ENCODE data around the gene CFAP119. TPM values are rescaled to one million over a fixed set of nuclear protein-coding genes. Genes with fewer than 3 reads are reported as not detected.

The CFAP119 gene
- total RNA-seq, 1 donor from 2014 or later, result 2.2 TPM

DNA sequence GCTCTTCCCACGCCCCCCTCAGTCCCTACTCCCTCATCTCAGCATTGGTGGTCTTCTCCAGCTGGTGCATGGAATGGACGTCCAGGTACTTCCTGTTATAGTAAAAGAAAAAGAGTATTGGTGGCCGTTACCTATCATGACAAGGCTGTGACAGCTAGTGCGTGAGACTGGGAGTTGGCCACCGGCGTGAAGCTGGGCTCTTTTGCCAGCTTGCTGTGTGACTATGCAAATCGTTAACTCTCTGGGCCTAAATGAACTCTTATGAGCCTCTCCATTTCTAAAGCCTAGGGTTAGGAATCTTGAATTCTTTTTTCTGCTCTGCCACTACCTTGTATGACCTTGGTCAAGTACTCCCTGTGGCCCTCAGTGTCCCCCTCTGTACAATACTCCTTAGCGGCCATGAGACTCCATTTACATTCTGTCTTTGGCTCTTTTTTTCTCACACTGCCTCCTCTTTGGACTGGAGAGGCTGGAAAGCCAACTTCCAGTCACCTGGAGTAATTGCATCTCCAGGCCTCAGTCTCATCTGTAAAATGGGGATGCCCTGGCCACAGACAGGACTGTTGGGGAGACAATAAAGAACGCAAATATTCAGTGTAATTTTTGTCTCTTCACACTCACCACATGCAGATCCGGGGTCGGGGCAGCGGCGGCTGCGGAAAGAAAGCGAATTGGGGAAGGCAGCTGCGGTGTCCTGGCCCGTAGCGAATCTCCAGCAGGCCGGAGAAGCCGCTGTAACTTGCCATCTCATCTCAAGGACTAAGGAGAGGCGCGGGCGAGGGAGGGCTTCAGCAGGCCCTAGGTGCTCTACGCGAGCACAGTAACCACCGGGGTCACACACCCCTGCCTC, 1.1 kb downstream of the CFAP119 start:
- ATAC-seq, result no peak

DNA sequence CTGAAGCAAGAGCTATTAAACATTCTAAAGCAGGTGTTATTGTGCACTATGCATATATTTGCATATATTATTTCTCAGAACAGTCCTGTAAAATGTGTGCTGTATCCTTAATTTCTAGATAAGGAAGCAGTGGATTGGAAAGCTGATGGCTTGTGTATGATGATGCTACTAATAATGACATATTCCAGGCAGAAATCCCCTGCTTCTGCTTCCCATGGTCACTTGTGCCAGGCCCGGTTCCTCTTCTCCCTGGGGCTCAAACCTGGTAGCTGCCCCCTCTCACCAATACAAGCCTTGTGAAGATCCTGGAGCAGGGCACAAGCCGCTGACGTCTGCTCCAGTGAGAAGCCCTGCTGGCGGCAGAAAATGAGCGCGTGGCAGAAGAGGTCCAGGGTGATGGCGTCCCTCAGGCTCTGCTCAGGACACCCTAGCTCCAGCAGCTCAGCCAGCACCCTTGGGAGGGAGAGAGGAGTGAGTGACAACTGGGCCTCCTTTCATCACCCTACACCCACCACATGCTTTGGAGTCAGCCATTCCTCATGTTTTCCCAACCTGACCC, 1.8 kb downstream of the CFAP119 start:
- no peak for ATAC-seq

DNA sequence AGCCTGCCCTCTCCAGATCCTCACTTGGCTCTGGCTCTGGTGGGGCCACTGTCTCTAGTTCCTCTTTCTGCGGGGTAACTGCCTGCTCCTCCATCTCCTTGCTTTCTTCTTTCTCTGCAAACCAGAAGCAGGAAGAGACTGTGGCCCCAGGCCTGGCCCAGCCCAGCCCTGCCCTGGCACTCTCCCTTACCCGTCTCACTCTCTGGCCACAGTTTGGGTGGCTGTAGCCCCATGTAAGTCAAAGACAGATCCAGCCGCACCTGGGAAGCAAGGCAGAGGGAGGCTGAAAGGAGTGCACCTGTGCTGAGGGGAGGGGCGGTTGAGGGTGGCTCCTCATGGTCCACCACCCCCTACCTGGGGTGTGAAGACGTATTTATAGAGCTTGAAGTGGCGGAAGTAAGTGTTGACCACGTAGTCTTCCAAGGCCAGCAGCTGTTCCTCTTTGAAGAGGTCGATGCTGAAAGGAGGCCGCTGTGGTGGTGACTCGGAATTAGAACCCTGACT, 2.8 kb downstream of the CFAP119 start:
- no peak for ATAC-seq

DNA sequence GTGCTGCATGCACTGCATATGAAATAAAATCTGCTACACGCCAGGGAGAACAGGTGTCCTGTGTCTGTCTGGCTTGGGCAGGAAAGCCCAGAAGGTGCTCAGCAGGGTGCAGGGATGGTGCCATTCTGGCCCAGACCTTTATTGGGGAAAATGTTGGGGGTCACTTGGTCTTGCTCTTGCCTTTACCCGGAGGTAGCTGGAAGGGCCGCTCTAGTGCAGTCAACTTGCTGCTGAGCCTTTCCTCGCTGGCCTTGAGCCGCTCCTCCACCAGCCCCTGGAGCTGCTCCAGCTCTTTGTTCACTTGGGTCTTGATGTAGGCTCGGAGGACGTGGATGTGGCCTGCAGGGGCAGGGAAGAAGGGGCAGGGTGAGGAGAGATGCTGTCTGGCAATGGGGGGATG, 4.5 kb downstream of the CFAP119 start:
- no peak for ATAC-seq

DNA sequence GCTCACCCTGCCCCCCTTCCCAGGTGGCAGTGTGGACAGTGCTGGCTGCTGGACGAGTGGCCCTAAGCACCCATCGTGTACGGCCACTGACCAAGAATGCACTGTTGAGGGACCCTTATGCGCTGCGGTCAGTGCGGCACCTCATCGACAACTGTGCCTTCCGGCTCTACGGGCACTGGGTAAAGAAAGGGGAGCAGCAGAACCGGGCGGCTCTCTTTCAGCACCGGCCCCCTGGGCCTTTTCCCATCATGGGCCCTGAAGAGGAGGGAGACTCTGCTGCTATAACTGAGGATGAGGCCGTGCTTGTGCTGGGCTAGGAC, 5.1 kb downstream of the CFAP119 start:
- peak; percentile 5 for ATAC-seq

DNA sequence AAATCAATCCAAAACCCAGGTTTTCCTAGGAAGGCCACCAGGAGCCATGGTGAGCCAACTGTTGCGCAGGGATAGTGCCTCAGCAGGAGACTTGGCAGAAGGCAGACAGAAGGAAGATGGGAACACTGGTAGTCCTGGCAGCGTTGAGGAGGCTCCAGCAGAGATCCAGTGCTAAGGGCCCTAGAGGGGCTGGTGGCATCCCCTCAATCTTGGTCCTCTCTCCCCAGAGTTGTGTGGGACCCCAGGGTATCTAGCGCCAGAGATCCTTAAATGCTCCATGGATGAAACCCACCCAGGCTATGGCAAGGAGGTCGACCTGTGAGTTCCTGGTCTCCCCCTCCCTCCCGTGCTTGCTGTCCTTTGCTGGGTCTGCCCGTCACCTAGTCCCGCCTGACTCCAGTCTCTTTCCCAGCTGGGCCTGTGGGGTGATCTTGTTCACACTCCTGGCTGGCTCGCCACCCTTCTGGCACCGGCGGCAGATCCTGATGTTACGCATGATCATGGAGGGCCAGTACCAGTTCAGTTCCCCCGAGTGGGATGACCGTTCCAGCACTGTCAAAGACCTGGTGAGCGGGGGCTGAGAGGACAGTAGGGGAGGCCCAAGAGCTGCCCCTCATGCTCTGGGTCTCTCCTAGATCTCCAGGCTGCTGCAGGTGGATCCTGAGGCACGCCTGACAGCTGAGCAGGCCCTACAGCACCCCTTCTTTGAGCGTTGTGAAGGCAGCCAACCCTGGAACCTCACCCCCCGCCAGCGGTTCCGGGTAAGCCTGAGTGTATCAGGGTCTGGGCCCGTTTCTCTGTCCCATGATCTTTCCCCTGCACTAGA, 5.7 kb downstream of the CFAP119 start:
- ATAC-seq, result no peak

DNA sequence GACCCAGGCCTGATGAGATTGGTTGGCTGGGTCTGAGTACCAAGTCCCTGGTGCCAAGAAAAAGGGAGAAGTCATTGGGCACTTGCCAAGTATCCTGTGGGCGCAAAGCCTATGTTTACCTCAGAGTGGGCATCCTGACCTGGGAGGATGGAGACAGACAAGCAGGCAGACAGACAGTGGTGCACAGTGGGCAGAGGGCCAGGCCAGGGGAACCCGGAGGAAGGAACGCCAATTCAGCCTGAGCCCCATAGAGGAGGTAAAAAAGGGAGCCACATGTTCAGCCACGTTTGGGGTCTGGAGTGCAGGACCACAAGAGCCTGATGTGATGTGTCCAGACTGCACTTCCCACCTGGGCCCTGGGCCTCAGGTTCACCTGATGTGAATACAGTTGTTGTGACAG, 8.3 kb downstream of the CFAP119 start:
- no peak for ATAC-seq

DNA sequence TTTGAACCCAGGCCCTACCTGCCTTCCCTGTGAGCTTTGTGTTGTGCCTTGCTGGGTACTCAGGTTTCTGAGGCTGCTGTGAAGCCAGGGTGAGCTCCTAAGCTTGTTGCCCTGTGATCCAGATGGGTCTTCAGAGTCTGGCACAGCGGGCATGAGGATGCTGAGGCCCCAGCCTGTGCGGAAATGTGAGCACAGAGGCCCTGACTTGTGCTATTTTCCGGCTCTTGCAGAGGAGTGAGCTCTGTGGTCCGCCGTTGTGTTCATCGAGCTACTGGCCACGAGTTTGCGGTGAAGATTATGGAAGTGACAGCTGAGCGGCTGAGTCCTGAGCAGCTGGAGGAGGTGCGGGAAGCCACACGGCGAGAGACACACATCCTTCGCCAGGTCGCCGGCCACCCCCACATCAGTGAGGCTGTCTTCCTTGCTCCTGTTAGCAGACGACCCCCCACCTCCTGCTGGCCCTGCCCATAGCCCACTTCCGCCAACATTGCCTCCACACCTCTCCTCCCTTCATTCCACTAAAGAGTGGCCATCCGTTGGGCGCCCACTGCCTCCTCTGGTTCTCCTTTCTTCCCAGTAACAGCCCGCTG, 10.9 kb downstream of the CFAP119 start:
- no peak for ATAC-seq

DNA sequence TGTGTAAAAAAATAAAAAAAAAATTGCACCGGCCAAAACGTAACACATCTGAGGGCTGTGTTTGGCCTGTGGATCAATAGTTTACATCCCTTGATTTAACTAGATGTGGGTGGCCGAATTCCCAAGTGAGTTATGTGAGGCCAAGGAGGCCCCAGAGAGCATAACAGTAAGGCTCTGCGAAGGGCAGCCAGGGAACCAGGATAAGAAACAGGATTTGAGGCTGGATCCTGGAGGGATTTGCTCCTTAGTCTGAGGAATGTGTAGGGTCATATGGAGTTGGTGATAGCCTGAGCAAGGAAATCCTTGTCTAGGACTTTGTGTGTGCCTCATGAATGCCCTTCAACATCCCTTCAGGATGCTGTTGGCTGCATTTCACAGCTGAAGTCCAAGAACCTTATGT, 11.7 kb downstream of the CFAP119 start:
- ATAC-seq, result no peak

DNA sequence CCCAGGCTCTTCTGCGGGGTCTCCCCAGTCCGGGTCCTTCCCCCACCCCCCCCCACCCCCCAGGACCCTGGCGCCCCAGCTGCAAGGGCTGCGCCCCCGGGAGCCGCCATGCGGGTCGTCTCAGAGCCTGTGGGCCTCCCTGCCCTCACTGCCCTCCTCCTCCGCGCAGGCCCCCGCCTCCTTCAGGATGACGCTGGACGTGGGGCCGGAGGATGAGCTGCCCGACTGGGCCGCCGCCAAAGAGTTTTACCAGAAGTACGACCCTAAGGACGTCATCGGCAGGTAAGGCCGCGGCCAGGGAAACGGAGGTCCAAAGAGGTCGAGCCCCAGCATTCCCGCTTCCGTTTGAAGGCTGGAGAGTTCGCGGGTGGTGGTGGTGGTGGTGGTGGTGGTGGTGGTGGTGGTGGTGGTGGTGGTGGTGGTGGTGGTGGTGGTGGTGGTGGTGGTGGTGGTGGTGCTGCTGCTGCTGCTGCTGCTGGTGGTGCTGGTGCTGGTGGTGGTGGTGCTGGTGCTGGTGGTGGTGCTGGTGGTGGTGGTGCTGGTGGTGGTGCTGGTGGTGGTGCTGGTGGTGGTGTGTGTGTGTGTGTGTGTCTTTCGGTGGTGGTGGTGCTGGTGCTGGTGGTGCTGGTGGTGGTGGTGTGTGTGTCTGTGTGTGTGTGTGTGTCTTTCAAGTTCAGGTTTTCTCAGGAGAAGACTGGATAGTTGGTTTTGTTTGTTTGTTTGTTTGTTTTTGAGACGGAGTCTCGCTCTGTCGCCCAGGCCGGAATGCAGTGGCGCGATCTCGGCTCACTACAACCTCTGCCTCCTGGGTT, 13.0 kb downstream of the CFAP119 start:
- peak; percentile 36 for ATAC-seq

DNA sequence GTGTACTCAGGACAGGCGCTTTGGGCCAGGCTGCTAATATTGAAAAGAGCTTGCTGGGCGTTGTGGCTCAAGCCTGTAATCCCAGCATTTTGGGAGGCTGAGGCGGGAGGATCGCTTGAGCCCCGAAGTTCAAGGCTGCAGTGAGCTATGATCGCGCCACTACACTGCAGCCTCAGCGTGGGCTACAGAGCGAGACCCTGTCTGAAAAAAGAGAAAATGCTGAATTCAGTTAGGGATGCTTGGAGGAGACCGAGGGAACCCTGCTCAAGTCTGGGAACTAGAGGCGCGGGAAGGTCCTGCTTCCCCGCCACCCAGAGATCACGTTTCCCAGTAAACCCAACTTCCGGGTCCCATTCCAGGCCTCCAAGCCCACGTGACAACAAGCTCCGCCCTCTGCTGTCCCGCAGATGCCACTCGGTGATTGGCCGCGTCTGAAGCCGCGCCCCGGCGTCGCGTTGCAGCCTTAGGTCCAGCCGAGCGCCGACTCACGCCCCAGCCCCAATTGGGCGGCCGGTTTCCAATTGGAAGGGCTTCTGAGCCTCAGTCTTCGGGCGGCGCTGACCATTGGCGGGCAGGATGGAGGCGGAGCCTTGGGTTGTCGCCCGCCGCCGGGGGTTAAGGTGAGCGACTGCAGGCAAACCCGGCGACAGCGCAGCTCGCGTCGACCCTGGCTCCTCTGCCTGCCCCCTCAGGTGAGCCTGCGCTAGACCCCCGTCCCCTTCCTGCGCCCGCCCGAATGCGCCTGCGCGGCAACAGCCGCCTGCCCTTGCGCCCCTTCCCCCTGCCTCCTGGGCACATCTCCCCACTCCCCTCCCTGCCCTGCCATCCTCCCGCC, 13.8 kb downstream of the CFAP119 start, which contains the start of gene PHKG2:
Gene PHKG2 (plus strand): TSS at position 627 of the 835 bp plus-strand sequence. CDS start 396 bp downstream, outside the sequence.
- ATAC-seq, result peak; percentile 98

DNA sequence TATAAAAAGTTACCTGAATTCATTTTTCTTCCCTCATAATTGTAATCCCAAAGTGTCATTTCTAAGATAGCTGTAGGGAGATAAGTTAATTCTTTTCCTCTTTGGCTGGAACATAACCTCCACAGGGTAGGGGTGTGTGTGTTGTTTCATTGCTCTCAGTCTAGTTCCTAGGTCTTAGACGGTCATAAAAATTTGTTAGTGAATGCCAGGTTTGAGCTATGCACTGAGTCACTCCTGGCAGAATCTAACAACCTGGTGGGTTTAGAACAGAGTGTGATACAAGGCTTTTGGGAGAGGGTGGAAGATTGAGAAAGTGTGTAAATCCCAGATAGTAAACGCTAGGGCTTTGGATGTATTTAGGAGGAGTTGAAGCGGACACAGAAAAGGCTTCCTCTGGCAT, 14.5 kb downstream of the CFAP119 start:
- no peak for ATAC-seq

DNA sequence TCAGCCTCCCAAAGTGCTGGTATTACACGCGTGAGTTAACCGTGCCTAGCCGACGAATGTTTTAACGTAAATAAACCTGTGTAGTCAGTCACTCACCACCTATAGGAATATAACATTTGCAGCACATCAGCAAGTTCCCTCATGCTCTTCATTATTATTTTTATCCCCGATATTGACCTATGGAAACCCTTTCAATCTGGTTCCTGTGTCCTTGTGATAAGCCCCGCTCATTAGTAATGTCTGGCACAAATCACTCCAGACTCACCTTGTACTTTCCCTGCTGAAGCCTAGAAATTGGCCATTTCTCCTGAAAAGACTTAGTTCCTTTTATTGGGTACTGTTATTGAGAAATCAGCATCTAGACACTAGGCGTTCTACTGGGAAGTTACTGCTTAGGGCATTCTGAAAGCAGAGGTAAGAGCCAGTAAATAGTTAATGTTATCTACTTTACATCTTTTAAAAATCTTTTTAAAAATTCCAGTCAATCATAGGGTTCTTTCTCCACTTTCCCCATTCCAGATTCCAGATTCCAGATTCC, 15.2 kb downstream of the CFAP119 start:
- no peak for ATAC-seq

DNA sequence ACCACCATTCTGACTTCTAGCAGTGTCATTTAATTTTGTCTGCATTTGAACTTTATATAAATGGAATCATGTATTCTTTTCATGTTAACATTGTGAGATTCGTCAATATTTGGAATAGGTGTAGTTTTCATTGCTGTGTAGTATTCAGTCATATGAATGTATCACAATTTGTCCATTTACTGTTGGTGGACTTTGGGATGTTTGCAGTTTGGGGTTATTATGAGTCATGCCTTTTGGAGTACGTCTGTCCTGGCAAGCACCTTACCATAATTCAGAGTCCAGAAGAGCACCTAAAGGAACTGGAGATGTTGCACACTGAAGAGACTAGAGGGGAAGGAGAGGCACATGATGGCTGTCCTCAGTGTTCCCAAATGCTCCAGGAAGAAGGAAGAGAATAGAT, 16.8 kb downstream of the CFAP119 start:
- no peak for ATAC-seq

DNA sequence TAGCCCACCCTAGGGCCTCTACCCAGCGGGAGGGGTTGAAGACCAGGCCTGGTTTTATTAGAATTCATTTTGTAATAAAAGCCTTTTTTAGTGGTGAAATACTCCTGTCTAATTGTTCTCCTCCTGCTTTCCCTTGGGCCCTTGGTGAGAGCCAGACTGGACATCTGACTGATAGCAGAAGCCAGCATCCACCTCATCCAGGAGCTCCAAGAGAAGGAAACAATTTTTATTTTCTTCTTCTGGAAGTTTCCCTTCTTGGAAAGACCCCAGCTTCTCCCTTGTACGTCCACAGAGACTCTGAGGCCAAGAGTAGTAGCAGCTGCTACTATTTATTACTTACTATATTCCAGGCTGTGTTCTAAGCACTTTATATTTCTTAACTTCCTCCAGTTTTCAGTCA, 17.7 kb downstream of the CFAP119 start:
- ATAC-seq, result no peak

DNA sequence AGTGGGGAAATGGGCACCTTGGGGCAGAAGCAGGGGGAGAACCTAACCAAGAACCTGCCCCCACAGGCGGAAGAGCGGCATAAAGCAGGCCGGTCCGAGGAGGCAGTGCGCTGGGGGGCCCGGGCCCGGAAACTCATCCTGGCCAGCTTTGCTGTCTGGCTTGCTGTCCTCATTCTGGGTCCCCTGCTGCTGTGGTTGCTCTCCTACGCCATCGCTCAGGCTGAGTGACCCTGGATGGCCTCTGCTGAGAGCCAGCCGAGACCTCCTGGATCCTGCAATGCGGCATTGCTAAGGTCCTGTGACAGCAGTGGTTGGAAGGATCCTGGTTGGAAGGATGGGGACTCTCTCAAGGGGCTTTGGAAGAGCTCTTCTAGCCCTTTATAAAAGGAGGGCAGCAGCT, 18.1 kb downstream of the CFAP119 start:
- no peak for ATAC-seq

DNA sequence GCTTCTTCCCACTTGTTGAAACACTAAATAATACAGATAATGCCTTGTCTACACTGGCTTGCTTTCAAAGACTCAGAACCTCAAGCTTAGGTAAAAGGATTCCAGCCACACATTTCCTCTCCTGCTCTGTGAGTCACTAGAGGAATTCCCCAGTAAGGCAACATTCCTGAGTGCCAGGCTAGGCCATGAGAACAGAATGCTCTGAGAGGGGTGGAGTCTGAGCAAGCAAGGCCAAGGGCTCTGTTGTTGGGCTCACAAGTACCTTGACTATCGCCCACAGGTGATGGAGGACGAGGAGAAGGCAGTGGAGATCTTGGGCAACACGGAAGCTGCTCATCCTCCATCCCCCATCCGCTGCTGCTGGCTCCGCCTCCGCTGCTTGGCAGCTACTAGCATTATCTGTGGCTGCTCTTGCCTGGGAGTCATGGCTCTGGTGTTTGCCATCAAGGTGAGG, 20.4 kb downstream of the CFAP119 start:
- ATAC-seq, result peak; percentile 92

DNA sequence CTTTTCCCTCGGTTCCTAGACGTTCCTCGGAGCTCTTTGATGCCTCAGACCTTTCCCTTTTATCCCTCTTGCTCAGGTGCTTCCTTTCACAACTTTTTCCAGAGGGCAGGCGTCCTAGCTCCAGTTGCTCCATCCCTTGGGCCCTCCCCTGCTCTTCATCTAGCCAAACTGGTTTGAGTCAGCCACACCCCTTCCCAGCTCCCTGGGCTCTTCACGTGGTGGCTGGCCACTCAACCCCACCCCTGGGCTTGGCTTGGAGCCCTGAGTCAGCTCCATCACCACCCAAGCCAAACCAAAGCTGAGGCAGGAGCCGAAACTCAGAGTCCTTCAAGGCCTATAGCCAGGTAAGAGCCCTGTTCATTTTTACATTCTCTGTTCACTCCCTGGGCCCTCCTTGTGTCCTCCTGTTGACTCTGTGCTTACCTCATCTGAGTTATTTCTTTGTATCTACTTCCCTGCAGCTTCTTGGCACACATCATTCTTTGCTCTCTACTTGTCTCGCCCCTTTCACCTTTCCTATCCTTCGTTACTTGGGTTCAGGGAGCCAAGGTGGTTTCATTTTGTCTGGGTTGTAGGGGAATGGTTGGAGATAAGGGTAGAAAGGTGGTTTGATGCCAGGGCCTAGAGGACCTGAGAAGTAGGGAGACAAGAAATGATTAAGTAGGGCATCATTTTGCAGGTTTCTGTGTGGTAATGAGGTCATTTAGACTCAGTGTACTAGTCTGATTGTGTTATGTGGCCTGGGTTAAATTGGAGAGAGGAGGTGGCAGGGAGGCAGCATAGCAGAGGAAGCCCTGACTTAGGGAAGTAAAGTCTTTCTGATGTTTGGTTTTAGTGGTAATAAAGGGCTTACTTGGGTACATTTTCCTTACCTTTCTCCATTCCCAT, 21.3 kb downstream of the CFAP119 start:
- peak; percentile 93 for ATAC-seq
